HCT116 (cell line): ENCODE data around the gene RAB4A. TPM values are rescaled to one million over a fixed set of nuclear protein-coding genes. Genes with fewer than 3 reads are reported as not detected.

ENCODE experiments used
- ATAC-seq: fragments of 200-7000 bp; cut with Tn5 transposase; 2 replicates; pipeline ENCODE4 v1.9.1; 2020; ENCODE audit warnings: mild to moderate bottlenecking, moderate library complexity
- BruUV-seq: library from RNA; stranded (reverse); fragments of 400-500 nt; replicated peaks from 2 replicates; lab custom pipeline; 2021; lab: Mats Ljungman, UMichigan
- CTCF ChIA-PET: fragments of 300-600 bp; sonication (Branson Sonifier 250); formaldehyde crosslinking; loops from one replicate; lab custom pipeline; 2021; ENCODE audit warnings: antibody characterized with exemption; lab: Charles Lee
- POLR2A ChIA-PET: fragments of 300-600, 350-600 bp; sonication (Branson Sonifier 250); formaldehyde crosslinking; loops from one replicate; lab custom pipeline; 2021; ENCODE audit warnings: antibody characterized with exemption; lab: Charles Lee
- RAD21 ChIA-PET, 2 experiments: fragments of 300-600 bp; sonication (Branson Sonifier 250); formaldehyde crosslinking; loops; one replicate each; lab custom pipeline; 2023; ENCODE audit warnings: low total read pairs in 2 of 2; ENCODE audit not compliant: uncharacterized antibody in 2 of 2, unreplicated experiment in 2 of 2, low non-redundant PET in 1 of 2; lab: Charles Lee
- DNase-seq: peaks from one replicate; pipeline ENCODE4 v3.0.0-alpha.2; 2010; ENCODE audit warnings: low read depth, low spot score
- H2AFZ ChIP-seq: fragments of 200-600 bp; shearing (Covaris generic), sonication (generic); 2 replicates; pipeline ENCODE4 v1.6.1; 2017; ENCODE audit warnings: low read depth, mixed run types, mixed read lengths, antibody characterized with exemption, low read length; ENCODE audit not compliant: poor library complexity, severe bottlenecking
- H3K27ac ChIP-seq: 2 replicates; pipeline ENCODE4 v1.5.1; 2012; ENCODE audit warnings: low read depth, low read length
- H3K27me3 ChIP-seq: fragments of 200-600 bp; sonication (generic); 2 replicates; pipeline ENCODE4 v1.6.1; 2016; ENCODE audit warnings: mixed run types, low read length, mixed read lengths; ENCODE audit not compliant: insufficient read depth
- H3K36me3 ChIP-seq, 2 experiments: fragments of 200-500 bp in 1 of 2; fragments of 200-600 bp in 1 of 2; sonication (Bioruptor generic) in 1 of 2; sonication (generic) in 1 of 2; 2 replicates each; pipeline versions ENCODE4 v1.5.1 to v1.6.1; 2014 to 2016; ENCODE audit warnings: low read length in 2 of 2, inconsistent platforms in 1 of 2, mixed read lengths in 1 of 2, mixed run types in 1 of 2; ENCODE audit not compliant: insufficient read depth in 2 of 2, control insufficient read depth in 1 of 2
- H3K4me1 ChIP-seq, 2 experiments: fragments of 200-600 bp in 1 of 2; sonication (generic) in 1 of 2; 2 replicates each; pipeline versions ENCODE4 v1.5.1 to v1.6.1; 2012 to 2017; ENCODE audit warnings: low read length in 2 of 2, inconsistent platforms in 1 of 2, mild to moderate bottlenecking in 1 of 2, mixed read lengths in 1 of 2, mixed run types in 1 of 2, moderate library complexity in 1 of 2; ENCODE audit not compliant: insufficient read depth in 2 of 2, control insufficient read depth in 1 of 2
- H3K4me2 ChIP-seq: fragments of 200-600 bp; sonication (generic); 2 replicates; pipeline ENCODE4 v1.6.1; 2017; ENCODE audit warnings: mixed run types, low read length, mixed read lengths
- H3K4me3 ChIP-seq, 2 experiments: fragments of 200-600 bp in 1 of 2; sonication (generic) in 1 of 2; replicated peaks in 1 of 2; 2 replicates each; pipeline ENCODE4 v1.5.1; 2011 to 2016; ENCODE audit warnings: low read length in 2 of 2, control low read depth in 1 of 2, low read depth in 1 of 2, mild to moderate bottlenecking in 1 of 2, mixed read lengths in 1 of 2, mixed run types in 1 of 2
- H3K79me2 ChIP-seq: fragments of 200-600 bp; sonication (generic); 2 replicates; pipeline ENCODE4 v1.6.1; 2017; ENCODE audit warnings: mild to moderate bottlenecking, mixed run types, low read length, moderate library complexity, mixed read lengths; ENCODE audit not compliant: insufficient read depth
- H3K9ac ChIP-seq: fragments of 200-600 bp; sonication (generic); 2 replicates; pipeline ENCODE4 v1.6.1; 2016; ENCODE audit warnings: low read length, mixed read lengths
- H3K9me2 ChIP-seq: fragments of 200-600 bp; sonication (generic), shearing (Covaris generic); 2 replicates; pipeline ENCODE4 v1.6.1; 2017; ENCODE audit warnings: mixed run types, mild to moderate bottlenecking, moderate library complexity; ENCODE audit not compliant: insufficient read depth
- H3K9me3 ChIP-seq, 2 experiments: fragments of 200-500 bp in 1 of 2; fragments of 200-600 bp in 1 of 2; sonication (Bioruptor generic) in 1 of 2; sonication (generic) in 1 of 2; 2 replicates each; pipeline ENCODE4 v1.6.1; 2014 to 2017; ENCODE audit warnings: low read length in 2 of 2, mixed read lengths in 2 of 2, inconsistent platforms in 1 of 2, low read depth in 1 of 2, mild to moderate bottlenecking in 1 of 2, mixed run types in 1 of 2, moderate library complexity in 1 of 2; ENCODE audit not compliant: control insufficient read depth in 1 of 2, insufficient read depth in 1 of 2
- H4K20me1 ChIP-seq: fragments of 200-600 bp; sonication (generic), shearing (Covaris generic); 2 replicates; pipeline ENCODE4 v1.6.1; 2017; ENCODE audit warnings: mixed run types, mild to moderate bottlenecking, moderate library complexity; ENCODE audit not compliant: insufficient read depth
- CBX3 ChIP-seq: IDR thresholded peaks from 2 replicates; pipeline ENCODE4 v1.6.1; 2012; ENCODE audit warnings: low read depth
- CEBPB ChIP-seq: IDR thresholded peaks from 2 replicates; pipeline ENCODE4 v1.6.1; 2012; ENCODE audit warnings: low read depth
- POLR2A ChIP-seq: IDR thresholded peaks from 2 replicates; pipeline ENCODE4 v1.7.0; 2011; ENCODE audit warnings: borderline replicate concordance; ENCODE audit not compliant: insufficient read depth, insufficient read length; ENCODE audit errors: extremely low read depth
- POLR2AphosphoS5 ChIP-seq: IDR thresholded peaks from 2 replicates; pipeline ENCODE4 v1.6.1; 2011; ENCODE audit warnings: mild to moderate bottlenecking, low read depth, low read length, moderate library complexity
- RAD21 ChIP-seq: IDR thresholded peaks from 2 replicates; pipeline ENCODE4 v1.6.1; 2012; ENCODE audit warnings: low read depth, mild to moderate bottlenecking
- SIN3A ChIP-seq: IDR thresholded peaks from 2 replicates; pipeline ENCODE4 v1.6.1; 2012; ENCODE audit warnings: low read depth
- SRF ChIP-seq: IDR thresholded peaks from 2 replicates; pipeline ENCODE4 v1.6.1; 2012; ENCODE audit warnings: low read depth
- ZNF274 ChIP-seq: fragments of 200-500 bp; sonication (Bioruptor generic); IDR thresholded peaks from 2 replicates; pipeline ENCODE4 v1.6.1; 2014; ENCODE audit warnings: mild to moderate bottlenecking, low read depth, low read length, inconsistent platforms
- intact Hi-C: fragments of 100-400 bp; cut with micrococcal nuclease; formaldehyde crosslinking; loops from 2 replicates; pipeline ENCODE4 v1.10.0; 2022
- total RNA-seq: library from RNA; stranded (reverse); gene quantifications from one replicate; pipeline ENCODE4 v1.2.1, GENCODE V29; 2021; ENCODE audit not compliant: unreplicated experiment
- TF ChIP-seq, protein P1 (sequence below), 3 experiments: fragments of 200-600 bp in 1 of 3; sonication (generic) in 1 of 3; IDR thresholded peaks in 2 of 3; conservative IDR thresholded peaks in 1 of 3; 2 replicates each; pipeline ENCODE4 v1.5.1; 2012 to 2017; ENCODE audit warnings: low read depth in 2 of 3, low read length in 2 of 3, antibody characterized with exemption in 1 of 3, borderline replicate concordance in 1 of 3, control low read depth in 1 of 3, mild to moderate bottlenecking in 1 of 3, mixed read lengths in 1 of 3, mixed run types in 1 of 3, moderate library complexity in 1 of 3; ENCODE audit not compliant: insufficient read depth in 1 of 3
- TF ChIP-seq, protein P2 (sequence below): IDR thresholded peaks from 2 replicates; pipeline ENCODE4 v1.6.1; 2012
- TF ChIP-seq, protein P3 (sequence below): IDR thresholded peaks from 2 replicates; pipeline ENCODE4 v1.6.1; 2012

Gene RAB4A
- total RNA-seq, 1 experiment from 2014 or later: 101 TPM

DNA sequence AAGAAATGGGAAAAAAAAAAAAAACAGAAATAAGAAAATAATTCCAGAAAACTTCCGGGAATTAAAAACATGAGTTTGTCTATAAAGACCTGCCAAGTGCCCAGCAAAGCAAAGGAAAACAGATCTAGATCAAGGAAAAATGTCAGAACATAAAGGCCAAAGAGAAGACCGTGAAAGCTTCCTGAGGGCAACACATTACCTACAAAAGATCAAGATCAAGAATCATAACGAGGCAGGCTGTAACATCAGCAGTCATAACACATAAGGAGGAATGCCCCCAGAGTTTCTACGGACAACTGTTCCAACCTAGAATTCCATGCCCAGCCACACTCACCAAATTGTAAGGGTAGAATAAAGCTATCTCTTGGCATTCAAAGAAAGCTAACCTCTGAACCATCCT lies 68.2 kb downstream of the RAB4A start:
- Histone ChIP-seq H3K4me1 (peaks cover 7 to 27% of the 10 kb centered on the region in 2 experiments; a peak in 3 of 4 replicates), H3K9ac (no peak overlapping the region), H3K9me2 (no peaks in the 10 kb centered on the region), H3K79me2 (peaks cover 71% of the 10 kb centered on the region), H4K20me1 (no peaks in the 10 kb centered on the region), H3K36me3 (0 out of 4 replicates have a peak, but pooled peaks cover 0 to 5% of the 10 kb centered on the region in 2 experiments), H3K9me3 (no peaks in the 10 kb centered on the region), H3K27ac (no peak overlapping the region), H2AFZ (no peak overlapping the region), H3K4me3 (no peak overlapping the region), H3K4me2 (no peak overlapping the region), H3K27me3 (no peaks in the 10 kb centered on the region)
- DNase-seq: no peak
- ChIA-PET RAD21 (no interaction called here), POLR2A (no interaction called here), CTCF (no interaction called here)
- TF ChIP-seq, protein P1, sequence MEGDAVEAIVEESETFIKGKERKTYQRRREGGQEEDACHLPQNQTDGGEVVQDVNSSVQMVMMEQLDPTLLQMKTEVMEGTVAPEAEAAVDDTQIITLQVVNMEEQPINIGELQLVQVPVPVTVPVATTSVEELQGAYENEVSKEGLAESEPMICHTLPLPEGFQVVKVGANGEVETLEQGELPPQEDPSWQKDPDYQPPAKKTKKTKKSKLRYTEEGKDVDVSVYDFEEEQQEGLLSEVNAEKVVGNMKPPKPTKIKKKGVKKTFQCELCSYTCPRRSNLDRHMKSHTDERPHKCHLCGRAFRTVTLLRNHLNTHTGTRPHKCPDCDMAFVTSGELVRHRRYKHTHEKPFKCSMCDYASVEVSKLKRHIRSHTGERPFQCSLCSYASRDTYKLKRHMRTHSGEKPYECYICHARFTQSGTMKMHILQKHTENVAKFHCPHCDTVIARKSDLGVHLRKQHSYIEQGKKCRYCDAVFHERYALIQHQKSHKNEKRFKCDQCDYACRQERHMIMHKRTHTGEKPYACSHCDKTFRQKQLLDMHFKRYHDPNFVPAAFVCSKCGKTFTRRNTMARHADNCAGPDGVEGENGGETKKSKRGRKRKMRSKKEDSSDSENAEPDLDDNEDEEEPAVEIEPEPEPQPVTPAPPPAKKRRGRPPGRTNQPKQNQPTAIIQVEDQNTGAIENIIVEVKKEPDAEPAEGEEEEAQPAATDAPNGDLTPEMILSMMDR (IDR thresholded peaks at IDR 0.05 in 2 of 3, conservative IDR thresholded peaks at IDR 0.05 in 1 of 3; ENCODE audit: borderline replicate concordance in 1 of 3, insufficient read depth in 1 of 3, low read depth in 2 of 3, low read length in 2 of 3): no peak
- TF ChIP-seq ZNF274 (no peak), SRF (no peak), CBX3 (no peak), POLR2AphosphoS5 (no peak), CEBPB (no peak), POLR2A (no peak), SIN3A (no peak), RAD21 (no peak)
- TF ChIP-seq, protein P2, sequence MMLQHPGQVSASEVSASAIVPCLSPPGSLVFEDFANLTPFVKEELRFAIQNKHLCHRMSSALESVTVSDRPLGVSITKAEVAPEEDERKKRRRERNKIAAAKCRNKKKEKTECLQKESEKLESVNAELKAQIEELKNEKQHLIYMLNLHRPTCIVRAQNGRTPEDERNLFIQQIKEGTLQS: no peak
- TF ChIP-seq, protein P3, sequence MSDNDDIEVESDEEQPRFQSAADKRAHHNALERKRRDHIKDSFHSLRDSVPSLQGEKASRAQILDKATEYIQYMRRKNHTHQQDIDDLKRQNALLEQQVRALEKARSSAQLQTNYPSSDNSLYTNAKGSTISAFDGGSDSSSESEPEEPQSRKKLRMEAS: no peak
- intact Hi-C loops: no loop called here
- no TSS peak for BruUV-seq
- ATAC-seq: no peak
